ENCODE data around the gene SH3RF1.

DNA sequence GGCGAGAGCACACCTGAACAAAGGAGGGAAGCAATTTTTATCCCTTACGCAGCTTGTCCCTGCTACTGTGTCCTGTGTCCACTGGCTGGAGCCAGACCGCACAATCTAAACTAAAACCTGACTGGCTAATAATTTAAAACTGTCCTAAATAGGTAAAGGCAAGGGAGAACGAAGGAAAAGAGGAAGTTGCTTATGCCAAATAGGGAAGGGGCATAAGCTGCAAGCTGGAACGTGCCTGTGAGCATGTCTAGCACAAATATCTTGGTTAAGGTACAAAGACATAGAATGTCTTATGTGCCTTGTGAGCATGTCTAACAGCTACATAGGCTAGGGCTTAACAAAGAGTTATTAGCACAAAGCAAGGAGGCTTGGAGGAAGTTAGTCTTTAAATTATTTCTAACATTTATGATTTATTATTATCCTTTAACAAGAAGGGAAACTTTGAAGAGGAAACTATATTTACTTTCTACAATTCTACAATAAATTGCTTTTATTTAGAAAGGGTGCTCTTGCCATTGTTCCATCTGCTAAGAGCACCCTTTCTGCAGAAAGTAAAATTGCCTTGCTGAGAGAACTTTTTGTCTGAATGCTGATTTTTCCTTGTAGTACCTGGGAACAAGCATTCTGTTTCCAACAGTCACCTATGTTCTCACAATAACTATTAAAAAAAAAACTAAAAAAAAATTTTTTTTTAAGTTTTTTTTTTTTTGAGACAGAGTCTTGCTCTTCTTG lies 180.1 kb downstream of the SH3RF1 start:
- TF ChIP-seq POLR2A (IDR thresholded peaks at IDR 0.05), result no peak
- no peak for TF ChIP-seq CTCF (IDR thresholded peaks at IDR 0.05)
- TF ChIP-seq POLR2AphosphoS5 (IDR thresholded peaks at IDR 0.05), result no peak
- TF ChIP-seq EP300 (IDR thresholded peaks at IDR 0.05), result no peak
